ENCODE measurements around the gene HACD1. TPM values are rescaled to one million over a fixed set of nuclear protein-coding genes. Genes with fewer than 3 reads are reported as not detected.
A peak's percentile ranks its signal among the peaks of the same experiment; 100 is the strongest.

The HACD1 gene
- total and polyA plus RNA-seq, 2 donors (not counting 1 experiment from before 2014, with no cell fraction given), result 37.7 to 53.4 TPM

- DNase-seq (ENCODE audit: low read depth in 2 of 2), result peak; percentile 82 to 88
- no peak overlapping the region for H3K4me2 ChIP-seq (ENCODE audit: extremely low read depth, insufficient read depth, low read length)
- no peak for TF ChIP-seq CTCF (conservative IDR thresholded peaks at IDR 0.05 in 1 of 2, IDR thresholded peaks at IDR 0.05 in 1 of 2; ENCODE audit: low read depth in 1 of 2, low read length in 2 of 2)
- TF ChIP-seq EZH2 (IDR thresholded peaks at IDR 0.05; ENCODE audit: low read length, missing control alignments), result no peak
These were observed 68.4 kb downstream of the HACD1 start for GRCh38 chr10:17548770-17549169.

GRCh38 chr10:17548162-17548561, 69.0 kb downstream of the HACD1 start:
- no peaks in the 10 kb centered on the region for H3K36me3 ChIP-seq (ENCODE audit: control insufficient read depth, insufficient read depth, low read length)
- no peaks in the 10 kb centered on the region for H3K79me2 ChIP-seq (ENCODE audit: control insufficient read depth, insufficient read depth, low read length)
- no peak overlapping the region for H3K27ac ChIP-seq (ENCODE audit: insufficient read depth, low read length)
- no peak overlapping the region for H3K4me3 ChIP-seq (replicated peaks in 1 of 4; ENCODE audit: control extremely low read depth in 1 of 4, insufficient read depth in 1 of 4, low read depth in 3 of 4, low read length in 4 of 4)
- H2AFZ ChIP-seq (ENCODE audit: low read length), result no peak overlapping the region
- DNase-seq (ENCODE audit: low read depth in 2 of 2), result peak; percentile 25 to 35
- H3K9ac ChIP-seq (ENCODE audit: insufficient read depth, low read length), result no peak overlapping the region
- no peak for TF ChIP-seq CTCF (conservative IDR thresholded peaks at IDR 0.05 in 1 of 2, IDR thresholded peaks at IDR 0.05 in 1 of 2; ENCODE audit: low read depth in 1 of 2, low read length in 2 of 2)
- TF ChIP-seq EZH2 (IDR thresholded peaks at IDR 0.05; ENCODE audit: low read length, missing control alignments), result no peak
- H4K20me1 ChIP-seq (ENCODE audit: control insufficient read depth, extremely low read depth, insufficient read depth, low read length), result no peaks in the 10 kb centered on the region
- no peak overlapping the region for H3K4me2 ChIP-seq (ENCODE audit: extremely low read depth, insufficient read depth, low read length)
- no peaks in the 10 kb centered on the region for H3K4me1 ChIP-seq (ENCODE audit: control insufficient read depth, extremely low read depth, insufficient read depth, low read length)
- H3K9me3 ChIP-seq (ENCODE audit: control insufficient read depth, insufficient read depth, low read depth, low read length), result no peaks in the 10 kb centered on the region
- H3K27me3 ChIP-seq (ENCODE audit: control insufficient read depth, insufficient read depth, low read length), result no peaks in the 10 kb centered on the region

More at GRCh38 chr10:17548770-17549169, 68.4 kb downstream of the HACD1 start:
- H3K4me3 ChIP-seq (replicated peaks in 1 of 4; ENCODE audit: control extremely low read depth in 1 of 4, insufficient read depth in 1 of 4, low read depth in 3 of 4, low read length in 4 of 4), result no peak overlapping the region
- no peaks in the 10 kb centered on the region for H4K20me1 ChIP-seq (ENCODE audit: control insufficient read depth, extremely low read depth, insufficient read depth, low read length)
- no peak overlapping the region for H2AFZ ChIP-seq (ENCODE audit: low read length)
- no peaks in the 10 kb centered on the region for H3K4me1 ChIP-seq (ENCODE audit: control insufficient read depth, extremely low read depth, insufficient read depth, low read length)
- no peaks in the 10 kb centered on the region for H3K36me3 ChIP-seq (ENCODE audit: control insufficient read depth, insufficient read depth, low read length)
- no peak overlapping the region for H3K9ac ChIP-seq (ENCODE audit: insufficient read depth, low read length)
- H3K9me3 ChIP-seq (ENCODE audit: control insufficient read depth, insufficient read depth, low read depth, low read length), result no peaks in the 10 kb centered on the region
- no peaks in the 10 kb centered on the region for H3K79me2 ChIP-seq (ENCODE audit: control insufficient read depth, insufficient read depth, low read length)
- no peak overlapping the region for H3K27ac ChIP-seq (ENCODE audit: insufficient read depth, low read length)
- H3K27me3 ChIP-seq (ENCODE audit: control insufficient read depth, insufficient read depth, low read length), result no peaks in the 10 kb centered on the region

GRCh38 chr10:17547060-17547459, 70.1 kb downstream of the HACD1 start:
- no peaks in the 10 kb centered on the region for H3K9me3 ChIP-seq (ENCODE audit: control insufficient read depth, insufficient read depth, low read depth, low read length)
- H3K9ac ChIP-seq (ENCODE audit: insufficient read depth, low read length), result no peak overlapping the region
- no peak overlapping the region for H2AFZ ChIP-seq (ENCODE audit: low read length)
- no peaks in the 10 kb centered on the region for H4K20me1 ChIP-seq (ENCODE audit: control insufficient read depth, extremely low read depth, insufficient read depth, low read length)
- no peaks in the 10 kb centered on the region for H3K79me2 ChIP-seq (ENCODE audit: control insufficient read depth, insufficient read depth, low read length)
- peak in 1 of 2 donors; percentile 84 for DNase-seq (ENCODE audit: low read depth in 2 of 2)
- H3K27me3 ChIP-seq (ENCODE audit: control insufficient read depth, insufficient read depth, low read length), result no peaks in the 10 kb centered on the region
- no peak overlapping the region for H3K27ac ChIP-seq (ENCODE audit: insufficient read depth, low read length)
- no peak overlapping the region for H3K4me2 ChIP-seq (ENCODE audit: extremely low read depth, insufficient read depth, low read length)
- TF ChIP-seq EZH2 (IDR thresholded peaks at IDR 0.05; ENCODE audit: low read length, missing control alignments), result no peak
- TF ChIP-seq CTCF (conservative IDR thresholded peaks at IDR 0.05 in 1 of 2, IDR thresholded peaks at IDR 0.05 in 1 of 2; ENCODE audit: low read depth in 1 of 2, low read length in 2 of 2), result no peak
- no peaks in the 10 kb centered on the region for H3K36me3 ChIP-seq (ENCODE audit: control insufficient read depth, insufficient read depth, low read length)
- H3K4me3 ChIP-seq (replicated peaks in 1 of 4; ENCODE audit: control extremely low read depth in 1 of 4, insufficient read depth in 1 of 4, low read depth in 3 of 4, low read length in 4 of 4), result no peak overlapping the region
- H3K4me1 ChIP-seq (ENCODE audit: control insufficient read depth, extremely low read depth, insufficient read depth, low read length), result no peaks in the 10 kb centered on the region

All from fibroblast of lung (primary cell).